ENCODE data around the gene GRAMD1C.
A peak's percentile ranks its signal among the peaks of the same experiment; 100 is the strongest.

GRAMD1C gene

DNA sequence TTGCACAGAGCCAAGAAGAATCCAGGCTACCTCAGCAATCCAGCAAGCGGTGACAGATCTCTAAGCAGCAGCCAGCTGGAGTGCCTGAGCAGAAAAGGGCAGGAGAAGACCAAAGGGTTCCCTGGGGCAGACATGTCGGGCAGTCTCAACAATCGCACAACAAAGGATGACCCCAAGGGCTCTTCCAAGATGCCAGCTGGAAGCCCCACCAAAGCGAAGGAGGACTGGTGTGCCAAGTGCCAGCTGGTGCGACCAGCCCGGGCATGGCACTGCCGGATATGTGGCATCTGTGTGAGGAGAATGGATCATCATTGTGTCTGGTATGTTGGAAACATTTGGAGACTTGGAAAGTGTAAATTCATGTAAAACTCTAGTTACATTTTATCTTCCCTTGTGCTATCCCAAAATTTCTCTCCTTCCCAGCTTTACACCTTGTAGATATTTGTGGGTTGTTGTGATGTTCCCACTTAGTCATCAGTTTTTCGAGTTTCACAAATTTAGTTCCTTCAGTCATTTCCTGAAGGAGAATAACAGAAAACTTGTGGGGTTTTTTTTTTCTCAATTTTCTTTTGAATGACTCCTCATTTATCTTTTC lies 115.6 kb downstream of the GRAMD1C start:
- Histone ChIP-seq H3K27me3 (ENCODE audit: insufficient read depth, low read depth, severe bottlenecking) (no peaks in the 10 kb centered on the region), H3K4me3 (ENCODE audit: low read depth, low read length) (no peak overlapping the region), H3K9me3 (ENCODE audit: severe bottlenecking) (no peaks in the 10 kb centered on the region), H3K27ac (no peak overlapping the region), H3K36me3 (peaks cover 19% of the 10 kb centered on the region)
- TF ChIP-seq, protein P1, sequence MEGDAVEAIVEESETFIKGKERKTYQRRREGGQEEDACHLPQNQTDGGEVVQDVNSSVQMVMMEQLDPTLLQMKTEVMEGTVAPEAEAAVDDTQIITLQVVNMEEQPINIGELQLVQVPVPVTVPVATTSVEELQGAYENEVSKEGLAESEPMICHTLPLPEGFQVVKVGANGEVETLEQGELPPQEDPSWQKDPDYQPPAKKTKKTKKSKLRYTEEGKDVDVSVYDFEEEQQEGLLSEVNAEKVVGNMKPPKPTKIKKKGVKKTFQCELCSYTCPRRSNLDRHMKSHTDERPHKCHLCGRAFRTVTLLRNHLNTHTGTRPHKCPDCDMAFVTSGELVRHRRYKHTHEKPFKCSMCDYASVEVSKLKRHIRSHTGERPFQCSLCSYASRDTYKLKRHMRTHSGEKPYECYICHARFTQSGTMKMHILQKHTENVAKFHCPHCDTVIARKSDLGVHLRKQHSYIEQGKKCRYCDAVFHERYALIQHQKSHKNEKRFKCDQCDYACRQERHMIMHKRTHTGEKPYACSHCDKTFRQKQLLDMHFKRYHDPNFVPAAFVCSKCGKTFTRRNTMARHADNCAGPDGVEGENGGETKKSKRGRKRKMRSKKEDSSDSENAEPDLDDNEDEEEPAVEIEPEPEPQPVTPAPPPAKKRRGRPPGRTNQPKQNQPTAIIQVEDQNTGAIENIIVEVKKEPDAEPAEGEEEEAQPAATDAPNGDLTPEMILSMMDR (IDR thresholded peaks at IDR 0.05; ENCODE audit: low read depth, low read length) = no peak
- no peak for DNase-seq

DNA sequence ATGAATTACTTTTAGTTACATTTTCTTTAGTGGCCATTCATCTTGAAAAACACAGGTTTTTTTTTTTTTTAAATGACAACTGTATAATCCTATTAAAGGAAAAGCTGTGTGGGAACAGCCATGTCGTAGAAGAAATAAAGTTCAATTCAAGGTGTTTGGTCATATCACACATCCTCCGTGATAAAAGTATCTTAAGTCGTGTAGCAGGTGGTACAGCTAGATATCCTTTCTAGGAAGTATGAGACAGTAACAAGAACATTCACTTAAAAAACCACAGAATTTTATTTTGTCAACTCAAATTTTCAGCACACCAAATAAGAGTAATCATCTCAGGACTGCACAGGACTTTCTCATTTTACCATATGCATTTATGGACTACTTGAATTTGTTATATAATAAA lies 125.3 kb downstream of the GRAMD1C start:
- no peak overlapping the region for H3K27ac ChIP-seq
- peaks cover 23% of the 10 kb centered on the region for H3K36me3 ChIP-seq
- no peaks in the 10 kb centered on the region for H3K27me3 ChIP-seq (ENCODE audit: insufficient read depth, low read depth, severe bottlenecking)
- H3K9me3 ChIP-seq (ENCODE audit: severe bottlenecking) = no peaks in the 10 kb centered on the region
- no peak for DNase-seq
- TF ChIP-seq, protein P1 (IDR thresholded peaks at IDR 0.05; ENCODE audit: low read depth, low read length) = no peak
- no peak overlapping the region for H3K4me3 ChIP-seq (ENCODE audit: low read depth, low read length)

DNA sequence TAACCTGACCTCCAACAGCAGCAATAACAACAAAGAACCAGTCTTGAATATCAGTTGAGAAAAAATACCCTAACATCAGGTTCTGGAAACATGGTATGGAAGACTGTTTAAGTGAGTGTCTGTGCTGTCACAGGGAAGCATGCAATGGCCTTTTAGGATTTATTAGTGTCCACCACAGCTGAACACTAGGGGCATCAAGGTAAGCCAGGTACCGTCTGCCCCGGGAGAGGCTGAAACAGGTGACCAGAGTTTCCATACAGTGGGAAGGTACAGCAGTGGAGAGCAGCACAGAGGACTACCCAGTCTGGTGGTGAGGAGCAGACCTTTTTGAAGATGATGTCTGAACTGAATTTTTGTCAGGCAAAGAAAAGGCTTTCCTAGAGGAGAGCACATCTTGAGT lies 127.6 kb downstream of the GRAMD1C start:
- no peak overlapping the region for H3K27ac ChIP-seq
- H3K36me3 ChIP-seq = peaks cover 6% of the 10 kb centered on the region
- TF ChIP-seq, protein P1 (IDR thresholded peaks at IDR 0.05; ENCODE audit: low read depth, low read length) = peak; percentile 29; the same call in 1 of the 2 replicates
- DNase-seq = no peak
- no peak overlapping the region for H3K4me3 ChIP-seq (ENCODE audit: low read depth, low read length)
- no peaks in the 10 kb centered on the region for H3K27me3 ChIP-seq (ENCODE audit: insufficient read depth, low read depth, severe bottlenecking)
- no peaks in the 10 kb centered on the region for H3K9me3 ChIP-seq (ENCODE audit: severe bottlenecking)

DNA sequence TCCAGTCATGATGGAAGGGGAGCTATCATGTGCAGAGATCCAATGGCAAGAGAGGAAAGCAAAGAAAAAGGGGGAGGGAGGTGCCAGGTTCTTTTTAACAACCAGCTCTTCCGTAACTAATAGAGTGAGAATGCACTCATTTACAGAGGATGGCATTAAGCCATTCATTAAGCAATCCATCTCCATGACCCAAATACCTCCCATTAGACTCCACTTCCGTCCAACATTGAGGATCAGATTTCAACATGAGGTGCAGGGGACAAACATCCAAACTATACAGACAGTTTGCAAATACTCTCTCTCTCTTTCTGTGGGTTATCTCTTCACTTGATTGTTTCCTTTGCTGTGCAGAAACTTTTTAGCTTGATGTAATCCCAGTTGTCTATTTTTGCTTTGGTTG lies 130.4 kb downstream of the GRAMD1C start:
- no peak overlapping the region for H3K4me3 ChIP-seq (ENCODE audit: low read depth, low read length)
- no peak for DNase-seq
- TF ChIP-seq, protein P1 (IDR thresholded peaks at IDR 0.05; ENCODE audit: low read depth, low read length) = no peak
- no peaks in the 10 kb centered on the region for H3K27me3 ChIP-seq (ENCODE audit: insufficient read depth, low read depth, severe bottlenecking)
- H3K36me3 ChIP-seq = no peaks in the 10 kb centered on the region
- peaks cover 4% of the 10 kb centered on the region for H3K9me3 ChIP-seq (ENCODE audit: severe bottlenecking)
- no peak overlapping the region for H3K27ac ChIP-seq

DNA sequence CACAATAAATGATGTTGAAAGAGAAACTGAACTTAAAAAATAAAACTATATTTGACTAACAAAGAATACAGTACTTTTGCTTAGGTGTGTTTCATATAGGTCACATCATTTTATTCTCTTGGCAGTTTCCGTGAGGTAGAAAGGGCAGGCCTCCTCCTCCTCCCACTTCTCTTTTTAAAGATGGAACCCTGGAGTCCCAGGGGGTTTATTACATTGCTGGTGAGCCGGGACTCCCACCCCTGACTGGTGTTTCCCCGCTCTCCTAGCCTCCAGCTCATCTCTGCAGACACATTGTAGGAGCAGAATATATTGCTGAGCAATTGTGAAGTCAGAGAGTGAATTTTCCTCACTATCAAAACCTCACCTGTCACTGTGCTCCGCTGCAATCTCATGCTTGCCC lies 139.2 kb downstream of the GRAMD1C start:
- no peaks in the 10 kb centered on the region for H3K27me3 ChIP-seq (ENCODE audit: insufficient read depth, low read depth, severe bottlenecking)
- H3K36me3 ChIP-seq = no peaks in the 10 kb centered on the region
- TF ChIP-seq, protein P1 (IDR thresholded peaks at IDR 0.05; ENCODE audit: low read depth, low read length) = no peak
- DNase-seq = no peak
- H3K9me3 ChIP-seq (ENCODE audit: severe bottlenecking) = peaks cover 4% of the 10 kb centered on the region
- H3K27ac ChIP-seq = no peak overlapping the region
- no peak overlapping the region for H3K4me3 ChIP-seq (ENCODE audit: low read depth, low read length)

DNA sequence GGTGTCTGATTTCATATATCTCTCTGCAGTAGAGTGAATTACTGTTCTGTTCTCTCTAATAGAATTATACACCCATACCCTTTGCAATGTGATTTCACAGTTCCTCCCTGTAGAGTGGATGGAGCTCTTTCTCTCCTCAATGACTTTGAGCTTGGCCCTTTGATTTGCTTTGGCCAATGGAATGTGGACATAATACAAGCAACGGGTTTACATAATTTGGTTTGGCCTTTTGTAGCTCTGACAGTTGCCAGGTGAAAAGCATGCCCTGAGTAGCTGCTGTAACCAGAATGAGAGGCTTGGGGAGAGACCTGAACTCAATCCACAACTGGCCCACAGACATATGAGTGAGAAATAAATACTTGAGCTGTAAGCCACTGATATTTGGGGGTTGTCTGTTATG lies 141.3 kb downstream of the GRAMD1C start:
- Histone ChIP-seq H3K36me3 (no peaks in the 10 kb centered on the region), H3K9me3 (ENCODE audit: severe bottlenecking) (no peaks in the 10 kb centered on the region), H3K4me3 (ENCODE audit: low read depth, low read length) (no peak overlapping the region), H3K27ac (no peak overlapping the region), H3K27me3 (ENCODE audit: insufficient read depth, low read depth, severe bottlenecking) (no peaks in the 10 kb centered on the region)
- no peak for DNase-seq
- TF ChIP-seq, protein P1 (IDR thresholded peaks at IDR 0.05; ENCODE audit: low read depth, low read length) = no peak

Measured in WERI-Rb-1 (cell line).